ENCODE measurements around the gene SRCIN1.

GRCh38 chr17:38534498-38534885 lies 71.3 kb downstream of the SRCIN1 start:
- TF ChIP-seq, protein P1, sequence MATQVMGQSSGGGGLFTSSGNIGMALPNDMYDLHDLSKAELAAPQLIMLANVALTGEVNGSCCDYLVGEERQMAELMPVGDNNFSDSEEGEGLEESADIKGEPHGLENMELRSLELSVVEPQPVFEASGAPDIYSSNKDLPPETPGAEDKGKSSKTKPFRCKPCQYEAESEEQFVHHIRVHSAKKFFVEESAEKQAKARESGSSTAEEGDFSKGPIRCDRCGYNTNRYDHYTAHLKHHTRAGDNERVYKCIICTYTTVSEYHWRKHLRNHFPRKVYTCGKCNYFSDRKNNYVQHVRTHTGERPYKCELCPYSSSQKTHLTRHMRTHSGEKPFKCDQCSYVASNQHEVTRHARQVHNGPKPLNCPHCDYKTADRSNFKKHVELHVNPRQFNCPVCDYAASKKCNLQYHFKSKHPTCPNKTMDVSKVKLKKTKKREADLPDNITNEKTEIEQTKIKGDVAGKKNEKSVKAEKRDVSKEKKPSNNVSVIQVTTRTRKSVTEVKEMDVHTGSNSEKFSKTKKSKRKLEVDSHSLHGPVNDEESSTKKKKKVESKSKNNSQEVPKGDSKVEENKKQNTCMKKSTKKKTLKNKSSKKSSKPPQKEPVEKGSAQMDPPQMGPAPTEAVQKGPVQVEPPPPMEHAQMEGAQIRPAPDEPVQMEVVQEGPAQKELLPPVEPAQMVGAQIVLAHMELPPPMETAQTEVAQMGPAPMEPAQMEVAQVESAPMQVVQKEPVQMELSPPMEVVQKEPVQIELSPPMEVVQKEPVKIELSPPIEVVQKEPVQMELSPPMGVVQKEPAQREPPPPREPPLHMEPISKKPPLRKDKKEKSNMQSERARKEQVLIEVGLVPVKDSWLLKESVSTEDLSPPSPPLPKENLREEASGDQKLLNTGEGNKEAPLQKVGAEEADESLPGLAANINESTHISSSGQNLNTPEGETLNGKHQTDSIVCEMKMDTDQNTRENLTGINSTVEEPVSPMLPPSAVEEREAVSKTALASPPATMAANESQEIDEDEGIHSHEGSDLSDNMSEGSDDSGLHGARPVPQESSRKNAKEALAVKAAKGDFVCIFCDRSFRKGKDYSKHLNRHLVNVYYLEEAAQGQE (IDR thresholded peaks at IDR 0.05; ENCODE audit: insufficient read depth in 1 of 2, low read depth in 2 of 2, low read length in 2 of 2): no peak
- TF ChIP-seq TAF1 (IDR thresholded peaks at IDR 0.05; ENCODE audit: borderline replicate concordance, insufficient read depth, low read length): no peak
- TF ChIP-seq SIN3A (IDR thresholded peaks at IDR 0.05; ENCODE audit: borderline replicate concordance, insufficient read depth, low read length): no peak
